ENCODE measurements around the gene MAP3K5.

MAP3K5 gene

DNA sequence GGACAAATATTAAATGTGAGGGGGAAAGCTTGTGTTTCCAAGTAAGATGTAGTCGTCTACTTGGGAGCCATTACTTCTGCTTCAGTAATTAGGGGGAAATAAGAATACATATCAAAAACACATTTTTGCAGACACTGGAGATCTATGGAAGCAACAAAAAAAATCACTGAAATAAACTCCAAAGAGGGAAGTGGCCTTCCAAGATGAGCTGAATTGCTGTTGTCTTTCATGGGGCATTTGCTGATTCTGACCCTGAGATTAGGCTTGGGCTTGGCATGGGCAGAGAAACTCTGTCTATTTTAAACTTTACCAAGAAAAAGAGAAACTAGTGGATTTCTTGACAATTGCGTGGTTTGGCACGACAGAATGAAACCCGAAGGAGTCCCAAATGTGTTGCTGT, 120.1 kb downstream of the MAP3K5 start:
- DNase-seq, result no peak

DNA sequence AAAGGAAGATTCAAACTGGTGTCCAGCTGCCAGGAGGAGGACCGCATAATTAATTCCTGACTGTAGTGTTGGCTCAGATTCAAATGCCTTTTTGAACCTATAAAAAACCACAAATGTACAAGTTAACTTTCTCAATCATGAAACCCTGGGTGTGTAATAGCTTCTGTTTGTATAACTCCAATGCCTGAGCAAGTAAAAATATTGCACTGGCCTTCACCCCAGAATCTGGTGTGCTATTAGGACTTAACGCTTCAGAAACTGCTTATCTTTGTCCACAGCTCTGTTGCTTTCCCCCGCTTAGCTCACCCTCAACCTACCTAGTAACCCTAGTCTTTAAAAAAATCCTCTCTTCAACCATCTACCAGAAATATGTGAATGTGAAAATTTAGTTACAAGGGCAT, 123.0 kb downstream of the MAP3K5 start:
- no peak for DNase-seq

DNA sequence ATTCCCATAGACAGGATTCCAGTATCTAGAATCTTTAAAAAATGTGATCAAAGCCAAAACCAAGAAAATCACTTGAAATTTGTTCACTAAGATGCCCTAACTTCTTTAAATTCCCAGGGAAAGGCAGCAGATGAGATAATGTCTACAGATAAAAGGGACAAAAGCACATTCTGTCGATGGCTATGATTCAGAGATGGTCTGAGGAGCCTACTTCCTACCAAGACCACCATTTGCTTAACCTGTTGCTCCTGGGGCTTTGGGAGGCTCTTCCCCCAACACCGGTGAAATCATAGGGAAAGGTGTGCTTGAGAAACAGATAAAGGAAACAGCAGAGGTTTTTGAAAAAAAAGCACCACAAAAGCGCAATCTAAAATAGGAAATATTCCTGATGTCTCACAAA, 123.7 kb downstream of the MAP3K5 start:
- DNase-seq, result no peak

DNA sequence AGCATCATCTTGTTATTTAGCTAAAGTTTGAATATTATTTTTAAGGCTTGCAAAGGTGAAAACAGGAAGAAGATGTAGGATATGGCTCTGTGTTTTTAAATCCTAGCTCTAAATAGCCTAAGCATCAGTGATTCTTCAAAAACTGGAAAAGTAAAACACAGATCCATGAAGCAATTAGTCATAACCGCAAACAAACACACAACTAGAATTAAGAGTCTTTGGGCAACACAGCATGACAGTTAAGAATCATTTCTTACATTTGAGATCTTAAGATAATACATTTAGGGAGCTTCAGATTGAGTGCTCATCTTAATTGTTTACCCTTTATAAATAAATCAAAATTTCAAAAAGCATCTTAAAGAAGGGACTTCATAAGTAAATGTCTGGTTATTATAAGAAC, 126.2 kb downstream of the MAP3K5 start:
- DNase-seq, result no peak

DNA sequence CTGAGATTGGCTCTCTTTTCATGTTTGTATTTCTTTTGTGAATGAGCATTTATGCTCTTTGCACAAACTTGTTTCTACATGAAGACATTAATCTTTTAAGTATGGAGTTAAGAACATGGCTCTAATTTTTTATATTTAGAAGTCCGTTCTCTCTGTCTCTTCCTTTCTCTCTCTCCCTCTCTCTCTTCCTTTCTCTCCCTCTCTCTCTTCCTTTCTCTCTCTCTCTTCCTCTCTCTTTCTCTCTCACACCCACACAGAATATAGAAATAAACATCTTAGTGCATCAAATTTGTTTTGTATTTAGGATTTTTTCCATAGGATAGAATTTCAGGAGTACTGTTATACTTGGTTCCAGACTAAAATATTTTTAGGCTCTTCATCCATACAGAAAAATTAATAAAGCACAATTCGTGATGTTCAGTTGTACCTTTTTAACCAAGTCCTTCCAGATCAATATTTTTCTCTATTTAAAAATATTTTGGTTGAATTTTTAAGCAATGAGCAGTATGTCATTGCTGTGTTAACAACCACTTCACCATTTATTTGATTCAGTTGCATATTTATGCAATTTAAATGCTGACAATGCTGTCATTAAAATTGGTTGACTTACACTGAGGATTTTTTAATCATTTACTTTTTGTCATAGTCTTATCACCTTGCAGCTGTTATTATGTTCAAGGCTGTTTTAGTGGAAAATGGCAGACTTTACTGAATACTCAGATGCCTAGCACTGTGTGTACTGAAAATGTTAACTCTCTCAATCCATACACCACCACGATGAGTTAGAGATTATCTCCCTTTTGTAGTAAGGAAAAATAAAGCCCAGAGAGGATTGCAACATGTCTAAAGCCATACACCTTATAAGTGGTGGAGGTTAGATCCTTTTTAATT, 129.7 kb downstream of the MAP3K5 start:
- DNase-seq, result no peak

DNA sequence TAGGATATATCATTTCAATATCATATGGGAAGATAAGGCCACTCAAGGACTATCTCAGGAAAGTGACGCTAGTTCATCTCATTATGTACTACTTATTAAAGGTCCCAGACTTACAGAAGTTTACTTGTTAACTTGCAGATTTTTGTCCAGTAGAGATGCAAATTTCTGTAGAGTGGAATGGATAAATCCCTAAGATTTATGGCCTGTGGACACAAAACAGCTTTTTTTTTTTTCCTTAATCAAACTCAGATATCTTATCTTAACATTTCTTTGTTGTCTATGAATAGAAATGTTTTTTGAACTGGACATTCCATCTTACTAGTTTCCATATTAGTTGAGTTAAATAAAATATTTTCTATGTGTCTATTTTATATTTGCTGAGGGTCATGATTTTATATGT, 131.6 kb downstream of the MAP3K5 start:
- DNase-seq, result no peak

DNA sequence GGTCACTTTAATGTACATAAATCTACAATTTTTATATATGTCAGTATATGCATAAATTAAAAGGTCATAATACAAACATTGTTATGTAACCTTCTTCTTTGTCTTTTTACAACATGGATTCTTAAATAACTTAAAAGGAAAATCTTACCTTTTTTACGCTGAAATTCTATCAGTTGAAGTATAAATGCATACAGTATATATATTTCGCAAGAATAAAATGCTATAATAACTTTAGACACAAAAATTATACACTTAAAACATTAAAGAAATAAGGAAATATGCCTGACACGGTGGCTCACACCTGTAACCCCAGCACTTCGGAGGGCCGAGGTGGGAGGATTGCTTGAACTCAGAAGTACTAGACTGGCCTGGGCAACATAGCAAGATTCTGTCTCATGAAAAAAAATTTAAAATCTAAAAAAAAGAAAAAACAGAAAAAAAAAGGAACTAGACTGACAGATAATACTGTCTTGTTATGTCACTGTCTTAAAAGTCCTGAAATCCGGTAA, 132.2 kb downstream of the MAP3K5 start:
- no peak for DNase-seq

DNA sequence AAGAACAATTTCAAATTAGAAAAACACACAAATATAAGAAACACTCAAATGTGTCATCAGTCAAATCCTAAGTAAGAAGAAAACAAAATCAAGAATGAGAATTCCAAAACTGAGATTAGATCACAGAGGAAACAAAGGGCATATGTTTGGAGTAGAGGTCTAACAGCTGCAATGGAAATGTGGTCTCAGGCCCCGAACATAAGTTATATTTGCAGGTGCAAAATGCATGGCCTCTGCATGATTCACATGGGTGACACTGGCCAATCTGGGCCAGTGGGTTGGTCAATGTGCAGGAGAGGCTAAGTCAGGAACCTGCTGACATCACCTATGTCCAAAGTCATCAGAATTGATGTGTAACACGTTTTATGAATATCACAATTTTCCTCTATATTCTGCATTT, 133.6 kb downstream of the MAP3K5 start:
- DNase-seq, result no peak

DNA sequence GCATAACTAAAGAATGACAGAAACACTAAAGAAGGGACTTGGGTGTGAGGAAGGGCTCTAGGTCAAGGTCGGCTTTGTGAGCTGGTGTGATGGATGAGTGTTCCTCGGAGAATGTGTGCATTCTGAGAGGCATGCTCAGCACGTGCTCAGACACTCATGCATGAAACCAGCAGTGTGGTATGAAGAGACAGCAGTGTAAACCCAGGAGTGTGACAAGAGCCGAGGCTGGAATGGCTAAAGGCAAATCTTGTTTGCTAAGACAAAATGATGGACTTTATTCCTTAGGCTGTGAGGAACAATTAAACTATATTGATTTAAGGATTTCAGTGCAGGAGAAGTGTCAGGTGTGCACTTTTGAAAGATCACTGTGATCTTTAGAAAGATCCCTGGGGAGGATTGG, 134.6 kb downstream of the MAP3K5 start:
- DNase-seq, result no peak

DNA sequence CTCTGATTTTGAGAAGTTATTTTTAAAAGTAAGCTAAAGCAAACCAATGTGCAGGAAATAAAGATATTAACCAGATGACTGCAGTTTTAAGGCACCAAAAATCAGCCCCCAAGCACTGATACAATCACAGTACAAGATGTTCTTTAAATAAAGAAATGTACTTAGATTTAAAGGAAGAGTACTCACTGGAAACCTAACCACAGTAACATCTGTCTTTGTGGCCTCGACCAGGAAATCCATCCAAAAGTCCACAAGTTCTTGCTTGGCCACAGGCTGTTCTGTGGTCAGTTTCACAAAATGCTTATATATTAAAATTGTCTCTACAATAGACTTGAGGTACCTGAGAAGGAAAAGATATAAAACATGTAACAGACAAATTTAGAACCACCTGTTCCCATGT, 136.2 kb downstream of the MAP3K5 start:
- no peak for DNase-seq

DNA sequence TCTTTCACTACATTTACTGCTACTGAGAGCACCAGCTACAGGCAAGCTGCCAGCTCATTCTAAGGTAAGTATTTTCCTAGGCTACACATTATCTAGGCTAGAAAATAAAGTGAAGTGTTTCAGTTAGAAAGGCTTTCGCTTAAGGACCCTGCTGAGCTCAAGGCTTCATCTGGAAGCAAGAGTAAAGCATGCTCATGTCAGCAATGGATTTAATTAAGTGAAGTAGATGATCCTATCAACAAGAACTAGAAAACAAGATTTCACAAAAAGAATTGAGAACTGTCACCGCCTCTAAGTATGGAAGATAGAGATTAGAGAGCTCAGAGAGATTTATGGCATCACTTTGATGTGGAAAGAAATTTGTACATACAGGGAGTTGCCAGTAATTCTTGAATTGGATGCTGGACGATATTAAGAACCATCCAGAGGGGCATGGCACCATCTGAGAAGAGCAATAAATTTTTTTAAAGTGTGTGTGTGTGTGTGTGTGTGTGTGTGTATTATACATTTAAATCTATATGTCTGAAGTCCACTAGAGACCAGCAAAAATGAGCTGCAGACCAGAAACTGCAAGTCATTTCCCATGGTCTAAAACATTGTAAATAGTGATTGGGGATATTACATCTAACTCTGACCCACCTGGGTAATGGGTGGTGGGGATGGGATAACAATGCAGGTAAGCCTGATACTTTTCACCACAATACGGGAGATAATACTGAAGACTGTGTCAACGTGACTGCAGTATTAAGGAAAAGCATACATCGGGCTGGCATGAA, 136.8 kb downstream of the MAP3K5 start:
- DNase-seq, result no peak

DNA sequence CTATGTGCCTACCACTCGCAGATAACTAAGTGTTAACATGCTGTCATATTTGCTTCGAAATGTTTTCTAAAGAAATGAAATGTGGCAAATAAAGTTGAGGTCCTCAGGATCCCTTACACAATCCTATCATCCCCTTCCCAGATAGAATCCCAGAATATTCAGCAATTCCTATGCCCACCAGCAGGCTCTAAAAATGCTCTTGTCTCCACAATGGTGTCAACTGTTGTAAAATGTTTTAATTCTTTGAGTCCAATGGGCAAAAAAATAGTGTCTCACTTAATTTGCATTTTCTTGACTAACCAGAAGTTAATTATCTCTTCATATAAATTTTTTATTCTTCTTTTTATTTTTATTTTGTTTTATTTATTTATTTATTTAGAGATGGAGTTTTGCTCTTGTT, 138.2 kb downstream of the MAP3K5 start:
- DNase-seq, result no peak

DNA sequence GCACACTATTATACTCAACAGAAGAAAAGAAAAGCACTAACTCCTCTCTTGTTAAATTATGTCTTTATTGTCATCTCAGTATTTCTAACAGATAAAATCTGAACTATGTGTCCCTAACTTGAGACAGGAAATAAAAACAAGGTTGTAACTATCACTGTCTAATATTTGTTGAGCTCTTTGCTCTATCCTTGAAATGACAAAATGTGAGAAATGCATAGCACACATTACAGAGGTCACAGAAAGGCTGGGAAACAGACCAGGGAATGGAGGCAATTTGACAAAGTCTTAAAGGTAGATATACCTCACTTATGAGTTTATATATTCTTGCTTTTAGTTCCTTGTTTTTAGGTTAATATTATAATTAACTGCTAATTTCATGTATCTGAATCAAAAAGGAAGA, 139.6 kb downstream of the MAP3K5 start:
- no peak for DNase-seq

DNA sequence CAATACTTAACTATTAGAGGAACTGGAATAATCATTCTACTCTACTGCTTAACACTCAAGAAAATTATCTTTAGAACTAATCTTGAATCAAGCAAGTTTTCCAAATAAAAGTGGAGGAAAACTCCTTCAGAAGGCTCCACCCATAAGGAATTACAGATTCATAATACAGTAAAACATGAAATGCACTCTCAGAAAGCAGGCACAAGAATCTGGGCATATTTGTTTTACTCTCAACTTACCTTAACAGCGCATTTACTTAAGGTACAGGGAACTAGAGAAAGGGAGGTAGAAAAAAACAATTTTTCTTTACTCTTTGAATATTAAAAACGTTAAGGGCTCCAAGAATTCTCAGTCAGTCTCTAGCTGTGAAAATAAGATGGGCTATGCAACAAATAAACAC, 140.3 kb downstream of the MAP3K5 start:
- no peak for DNase-seq

DNA sequence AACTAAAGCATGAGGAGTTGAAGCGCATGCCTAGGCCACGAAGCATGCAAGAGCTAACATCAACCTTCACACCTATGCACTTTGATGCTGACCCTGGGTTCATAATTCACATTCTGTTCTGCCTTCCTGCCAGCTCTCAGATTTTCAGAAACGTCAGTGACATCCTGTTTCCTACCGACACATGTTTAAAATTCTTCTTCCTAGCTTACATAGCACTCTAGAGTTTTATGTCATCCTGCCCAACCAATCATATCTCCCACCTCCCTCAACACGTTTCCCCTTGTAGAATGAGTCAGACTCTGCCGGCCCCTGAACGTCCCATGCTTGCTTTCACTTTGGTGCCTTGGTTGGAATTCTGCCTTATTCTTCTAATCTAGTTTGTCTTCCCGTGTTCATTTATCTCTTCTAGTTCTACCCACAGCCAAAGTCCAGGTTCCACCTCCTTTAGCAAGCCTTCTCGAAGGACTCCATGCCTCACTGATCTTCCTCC, 144.9 kb downstream of the MAP3K5 start:
- no peak for DNase-seq

DNA sequence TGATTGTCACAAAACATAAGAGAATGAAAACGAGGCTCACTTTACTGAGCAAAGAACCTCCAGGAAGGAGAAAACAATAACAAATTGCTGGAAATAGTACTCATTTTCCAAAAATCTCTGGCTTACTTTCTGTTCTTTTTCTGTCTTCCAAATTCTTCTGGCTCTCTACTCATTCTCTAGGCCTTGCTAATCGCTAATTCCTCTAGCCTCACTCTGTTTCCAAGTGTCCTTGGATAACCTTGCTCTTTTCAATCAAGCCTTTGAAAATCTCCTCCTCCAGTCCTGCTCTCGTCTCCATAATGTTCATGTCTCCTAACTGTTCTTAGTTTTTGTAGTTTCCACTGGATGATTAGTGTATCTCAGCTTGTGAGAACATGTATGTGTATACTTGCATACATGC, 145.9 kb downstream of the MAP3K5 start:
- no peak for DNase-seq

DNA sequence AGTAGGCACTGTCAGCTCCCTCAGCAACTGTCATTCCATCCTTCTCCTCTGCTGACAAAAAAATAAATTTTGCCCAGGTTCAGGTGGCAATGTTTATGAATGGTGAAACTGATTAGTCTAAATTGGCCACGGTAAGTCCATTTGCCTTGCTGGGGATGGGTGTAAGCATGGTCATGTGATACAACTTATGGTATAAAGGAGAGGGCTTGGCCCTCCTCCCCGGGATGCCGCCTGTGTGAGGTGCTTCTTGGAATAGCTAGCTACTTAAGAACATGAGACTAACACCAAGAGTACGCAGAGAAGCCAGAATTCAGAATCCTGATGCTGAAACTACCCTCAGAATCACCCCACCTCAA, 147.7 kb downstream of the MAP3K5 start:
- DNase-seq, result no peak

DNA sequence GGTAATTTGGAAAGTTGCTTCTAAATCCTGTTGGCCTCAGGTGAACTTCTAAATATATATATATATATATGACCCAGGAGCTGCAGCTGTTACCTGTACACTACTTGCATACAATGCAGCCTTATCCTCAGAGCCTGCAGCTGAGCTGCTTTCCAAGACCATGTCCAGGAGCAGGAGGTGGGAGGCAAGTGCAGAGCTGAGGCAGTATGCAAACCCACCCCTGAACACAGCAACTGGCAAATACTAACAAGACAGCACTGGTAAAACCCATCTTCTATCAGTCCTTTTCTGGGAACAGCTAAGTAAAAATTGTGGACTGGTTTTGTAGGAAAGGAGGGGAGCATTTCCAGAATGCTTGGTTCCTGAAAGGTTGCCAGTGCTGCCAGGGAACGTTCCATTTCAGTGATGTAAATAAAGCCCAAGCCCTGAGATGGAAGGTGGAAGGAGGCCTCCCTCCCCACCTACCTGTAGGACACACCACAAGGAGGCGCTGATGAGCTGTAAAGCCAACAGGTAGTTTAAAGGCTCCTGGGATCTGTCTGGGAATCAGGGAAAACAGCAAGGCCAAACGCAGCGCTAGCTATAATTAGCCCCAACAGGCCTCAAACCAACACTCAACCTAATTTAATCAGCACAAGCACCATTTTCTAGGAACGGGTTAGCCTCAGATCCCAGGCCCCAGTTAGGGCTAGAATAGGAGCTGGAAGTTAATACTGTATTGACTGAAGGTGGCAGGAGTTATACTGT, 148.3 kb downstream of the MAP3K5 start:
- peak; percentile 23 for DNase-seq

DNA sequence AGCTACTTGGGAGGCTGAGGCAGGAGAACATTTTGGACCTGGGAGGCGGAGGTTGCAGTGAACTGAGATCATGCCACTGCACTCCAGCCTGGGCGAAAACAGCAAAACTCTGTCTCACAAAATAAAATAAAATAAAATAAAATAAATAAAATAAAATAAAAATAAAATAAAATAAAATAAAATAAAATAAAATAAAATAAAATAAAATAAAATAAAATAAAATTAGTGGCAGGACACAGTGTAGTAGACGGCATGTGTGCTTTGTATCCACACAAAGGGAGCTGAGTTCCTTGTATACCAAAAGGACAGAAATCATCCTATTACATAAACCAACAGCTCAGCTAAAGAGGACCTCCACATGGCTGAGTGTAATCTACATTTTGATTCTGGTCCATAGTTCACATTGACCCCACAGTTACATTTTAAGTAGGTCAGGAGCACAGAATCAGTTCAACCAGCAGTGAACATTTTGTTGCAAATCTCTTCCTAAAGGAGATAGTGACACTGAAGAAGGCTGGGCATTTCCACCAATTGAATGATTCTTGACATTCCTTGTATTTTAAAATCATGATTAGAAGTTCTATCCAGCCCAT, 150.3 kb downstream of the MAP3K5 start:
- no peak for DNase-seq

DNA sequence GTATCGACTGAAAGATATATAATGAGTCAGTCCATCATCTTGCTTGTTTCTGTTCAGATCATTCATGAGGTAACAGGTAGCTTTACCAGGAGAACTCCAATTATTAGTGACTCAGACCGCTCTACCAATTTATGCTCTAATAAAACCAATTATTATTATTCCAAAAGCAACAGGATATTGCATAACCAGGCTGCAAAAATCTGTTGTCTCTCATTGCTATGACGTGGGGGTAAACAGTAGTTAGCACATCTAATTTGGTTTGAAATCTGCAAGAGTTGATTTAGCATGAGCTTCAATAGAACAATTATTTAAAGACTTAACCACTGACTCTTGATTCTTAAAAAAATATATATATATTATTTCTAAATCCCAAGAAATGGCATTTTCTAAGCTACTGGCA, 151.1 kb downstream of the MAP3K5 start:
- DNase-seq, result no peak

DNA sequence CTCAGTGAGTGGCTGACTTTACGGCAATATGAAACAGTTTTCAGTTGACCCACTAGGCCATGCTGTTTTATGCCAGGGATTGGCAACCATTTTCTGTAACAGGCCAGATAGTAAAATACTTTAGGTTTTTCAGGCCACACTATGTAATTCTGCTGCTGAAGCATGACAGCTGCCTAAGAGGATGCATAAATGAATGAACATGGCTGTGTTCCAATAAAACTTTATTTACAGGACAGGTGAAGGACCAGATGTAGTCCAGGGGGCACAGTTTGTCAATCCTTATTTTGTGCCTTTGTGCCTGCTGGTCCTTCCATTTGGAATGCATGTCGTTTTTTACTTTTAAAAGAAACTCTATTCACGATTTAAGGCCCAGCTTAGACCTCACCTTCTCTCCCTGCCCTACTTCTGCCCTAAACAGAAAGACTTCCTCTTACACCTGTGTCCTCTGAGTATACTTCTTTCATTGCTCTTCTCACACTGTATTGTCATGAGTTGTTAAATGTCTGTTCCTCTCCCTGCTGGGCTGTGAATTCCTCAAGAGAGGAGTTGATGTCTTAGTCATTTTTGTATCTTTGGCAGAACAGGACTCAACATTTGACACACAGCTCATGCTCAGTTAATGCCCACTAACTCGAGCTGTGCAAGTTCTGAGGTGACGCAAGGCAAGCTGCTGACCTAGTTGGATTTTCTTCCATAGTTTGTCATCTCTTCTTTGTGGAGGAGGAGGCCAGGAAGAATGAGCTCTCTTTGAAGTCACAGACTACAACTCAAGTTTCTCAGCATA, 152.0 kb downstream of the MAP3K5 start:
- no peak for DNase-seq

DNA sequence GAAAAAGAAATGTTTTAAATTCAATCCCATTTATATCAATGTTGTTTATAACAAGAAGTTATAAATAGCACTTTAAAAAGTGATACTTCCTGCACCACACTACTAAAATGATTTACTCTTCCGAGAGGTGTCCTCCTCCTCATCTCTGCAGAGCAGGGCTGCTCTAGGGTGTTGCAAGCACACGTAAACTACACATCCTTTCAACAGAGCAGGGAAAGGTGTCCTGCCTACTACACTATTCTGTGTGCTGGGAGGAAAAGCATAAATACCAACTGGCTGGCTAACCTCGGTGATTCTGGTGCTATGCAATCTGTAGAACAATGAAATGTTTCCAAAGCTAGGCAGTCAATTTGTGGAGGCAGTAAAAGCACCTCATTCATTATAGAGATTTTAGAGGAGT, 152.6 kb downstream of the MAP3K5 start:
- no peak for DNase-seq
